Endodermal cell (in vitro differentiated cells): ENCODE data around the gene IVD. TPM values are rescaled to one million over a fixed set of nuclear protein-coding genes. Genes with fewer than 3 reads are reported as not detected.

Experiments
- DNase-seq: peaks from one replicate; pipeline ENCODE4 v3.0.0-alpha.2; 2017
- H3K27ac ChIP-seq: 2 replicates; pipeline ENCODE4 v1.5.1; 2013; ENCODE audit warnings: mild to moderate bottlenecking, low read depth, low read length, moderate library complexity
- H3K27me3 ChIP-seq: 2 replicates; pipeline ENCODE4 v1.6.1; 2013; ENCODE audit warnings: mild to moderate bottlenecking, low read length, moderate library complexity; ENCODE audit not compliant: insufficient read depth, control insufficient read depth, poor library complexity, severe bottlenecking
- H3K36me3 ChIP-seq: 2 replicates; pipeline ENCODE4 v1.7.0; 2013; ENCODE audit warnings: mild to moderate bottlenecking, low read length, moderate library complexity; ENCODE audit not compliant: control insufficient read depth, insufficient read depth
- H3K4me1 ChIP-seq: one replicate; pipeline ENCODE4 v1.7.0; 2013; ENCODE audit warnings: low read length; ENCODE audit not compliant: control insufficient read depth, insufficient read depth
- H3K4me3 ChIP-seq: 2 replicates; pipeline ENCODE4 v1.5.1; 2013; ENCODE audit warnings: mild to moderate bottlenecking, low read length, moderate library complexity
- H3K9ac ChIP-seq: 2 replicates; pipeline ENCODE4 v1.6.1; 2013; ENCODE audit warnings: mild to moderate bottlenecking, low read length, moderate library complexity; ENCODE audit not compliant: poor library complexity, severe bottlenecking; ENCODE audit errors: extremely low read depth
- H3K9me3 ChIP-seq: 2 replicates; pipeline ENCODE4 v1.6.1; 2013; ENCODE audit warnings: mild to moderate bottlenecking, low read length, moderate library complexity; ENCODE audit not compliant: control insufficient read depth
- H3K27ac Mint-ChIP-seq: 2 replicates; pipeline ENCODE4 v1.8.0; 2020; ENCODE audit warnings: mixed read lengths
- H3K27me3 Mint-ChIP-seq: 2 replicates; pipeline ENCODE4 v1.8.0; 2021; ENCODE audit warnings: mild to moderate bottlenecking, mixed read lengths; ENCODE audit not compliant: insufficient read depth
- H3K36me3 Mint-ChIP-seq: 2 replicates; pipeline ENCODE4 v1.8.0; 2020; ENCODE audit warnings: low read depth, mixed read lengths
- H3K4me1 Mint-ChIP-seq: 2 replicates; pipeline ENCODE4 v1.8.0; 2020; ENCODE audit warnings: mixed read lengths
- H3K4me3 Mint-ChIP-seq: 2 replicates; pipeline ENCODE4 v1.8.0; 2020; ENCODE audit warnings: mild to moderate bottlenecking, moderate library complexity, mixed read lengths
- H3K9me3 Mint-ChIP-seq: 2 replicates; pipeline ENCODE4 v1.8.0; 2020; ENCODE audit warnings: mild to moderate bottlenecking, mixed read lengths
- CTCF ChIP-seq: fragments of 200-600 bp; sonication (generic); conservative IDR thresholded peaks from 2 replicates; pipeline ENCODE4 v1.5.0; 2021; ENCODE audit warnings: antibody characterized with exemption, mild to moderate bottlenecking
- WGBS, 2 experiments: methylation state at CpG; one replicate each; pipeline versions ENCODE4 v1.1.5 to v1.1.7; 2013; ENCODE audit warnings: missing lambda C conversion rate in 2 of 2, mixed read lengths in 1 of 2; ENCODE audit not compliant: insufficient coverage in 1 of 2, insufficient read length in 1 of 2; 5-methylcytosine and 5-hydroxymethylcytosine counted together
- total RNA-seq, 2 donors: library from RNA; stranded (reverse); fragmentation: NEBNext Ultra II Directional in 1 of 2; extraction: Animal tissue kit (Norgen Biotek cat#: 25700) in 1 of 2; gene quantifications; 2 replicates in 1 of 2; 3 replicates in 1 of 2; pipeline ENCODE4 v1.2.1, GENCODE V29; 2021

The IVD gene
- total RNA-seq, 2 donors from 2014 or later: 90.6 to 98.7 TPM

- H3K4me3 Mint-ChIP-seq: no peak overlapping the region
- H3K9ac ChIP-seq: no peak overlapping the region
- peaks cover 24% of the 10 kb centered on the region for H3K9me3 ChIP-seq
- H3K9me3 Mint-ChIP-seq: peaks cover 17% of the 10 kb centered on the region
- no peak overlapping the region for H3K27ac ChIP-seq
- 96 to 99% methylated on average over 3 of the region's 3 CpGs for WGBS, 2 experiments
- peaks cover 16% of the 10 kb centered on the region for H3K4me1 Mint-ChIP-seq
- peak overlapping the region; percentile 22 for H3K4me3 ChIP-seq
- no peak for TF ChIP-seq CTCF
- no peak for DNase-seq
- no peaks in the 10 kb centered on the region for H3K27me3 Mint-ChIP-seq
- no peak overlapping the region for H3K27ac Mint-ChIP-seq
- H3K36me3 Mint-ChIP-seq: peaks cover 63% of the 10 kb centered on the region
- no peaks in the 10 kb centered on the region for H3K4me1 ChIP-seq
- H3K27me3 ChIP-seq: no peaks in the 10 kb centered on the region
- H3K36me3 ChIP-seq: peaks cover 61% of the 10 kb centered on the region
These were observed 19.1 kb upstream of the IVD start for GRCh38 chr15:40386480-40386879.

GRCh38 chr15:40388941-40389823 lies 16.4 kb upstream of the IVD start:
- Mint-ChIP-seq H3K27ac (no peak overlapping the region), H3K4me1 (peaks cover 9% of the 10 kb centered on the region), H3K36me3 (peaks cover 87% of the 10 kb centered on the region), H3K4me3 (no peak overlapping the region), H3K9me3 (peaks cover 17% of the 10 kb centered on the region), H3K27me3 (no peaks in the 10 kb centered on the region)
- no peak overlapping the region for H3K27ac ChIP-seq
- WGBS, 2 experiments: 95 to 96% methylated on average over 11 to 12 of the region's 13 CpGs
- TF ChIP-seq CTCF: no peak
- H3K4me1 ChIP-seq: no peaks in the 10 kb centered on the region
- no peaks in the 10 kb centered on the region for H3K27me3 ChIP-seq
- H3K9ac ChIP-seq: no peak overlapping the region
- H3K36me3 ChIP-seq: peaks cover 82% of the 10 kb centered on the region
- no peak for DNase-seq
- no peak overlapping the region for H3K4me3 ChIP-seq
- H3K9me3 ChIP-seq: peaks cover 24% of the 10 kb centered on the region

GRCh38 chr15:40389824-40390595 lies 15.6 kb upstream of the IVD start:
- Histone ChIP-seq H3K27ac (no peak overlapping the region), H3K9me3 (peaks cover 24% of the 10 kb centered on the region), H3K4me1 (no peaks in the 10 kb centered on the region), H3K4me3 (no peak overlapping the region), H3K9ac (no peak overlapping the region), H3K27me3 (no peaks in the 10 kb centered on the region), H3K36me3 (peaks cover 82% of the 10 kb centered on the region)
- Mint-ChIP-seq H3K36me3 (peaks cover 83% of the 10 kb centered on the region), H3K27me3 (no peaks in the 10 kb centered on the region), H3K4me1 (peaks cover 4% of the 10 kb centered on the region), H3K9me3 (peaks cover 17% of the 10 kb centered on the region), H3K4me3 (no peak overlapping the region), H3K27ac (no peak overlapping the region)
- TF ChIP-seq CTCF: no peak
- WGBS, 2 experiments: 93 to 100% methylated on average over 2 of the region's 2 CpGs
- DNase-seq: no peak
